Activated CD4-positive, alpha-beta memory T cell treated with anti-CD3 and anti-CD28 coated beads, Interleukin-2, amount 10 ng/mL, durations not matched to agents 7 days and 5 days (primary cell): ENCODE results near the gene ABCC5. TPM values are rescaled to one million over a fixed set of nuclear protein-coding genes. Genes with fewer than 3 reads are reported as not detected.

ENCODE experiments used
- CTCF ChIA-PET: fragments of 350-600 bp; sonication (Branson Sonifier 250); formaldehyde crosslinking; loops from one replicate; lab custom pipeline; 2021; ENCODE audit warnings: antibody characterized with exemption, inconsistent platforms; lab: Charles Lee
- POLR2A ChIA-PET: fragments of 350-600 bp; sonication (Branson Sonifier 250); formaldehyde crosslinking; loops from one replicate; lab custom pipeline; 2021; ENCODE audit warnings: antibody characterized with exemption; lab: Charles Lee
- DNase-seq: peaks from one replicate; pipeline ENCODE4 v3.0.0-alpha.2; 2020
- H3K27ac Mint-ChIP-seq: one replicate; pipeline ENCODE4 v1.8.0; 2021; ENCODE audit warnings: mild to moderate bottlenecking, mixed read lengths
- H3K27me3 Mint-ChIP-seq: one replicate; pipeline ENCODE4 v1.8.0; 2021; ENCODE audit warnings: mixed read lengths
- H3K36me3 Mint-ChIP-seq: one replicate; pipeline ENCODE4 v1.8.0; 2021; ENCODE audit warnings: low read depth, mixed read lengths
- H3K4me1 Mint-ChIP-seq: one replicate; pipeline ENCODE4 v1.8.0; 2021; ENCODE audit warnings: mixed read lengths
- H3K4me3 Mint-ChIP-seq: one replicate; pipeline ENCODE4 v1.8.0; 2021; ENCODE audit warnings: mild to moderate bottlenecking, mixed read lengths
- H3K9me3 Mint-ChIP-seq: one replicate; pipeline ENCODE4 v1.8.0; 2021; ENCODE audit warnings: mixed read lengths
- total RNA-seq, 2 experiments: library from RNA; stranded (reverse); gene quantifications; one replicate each; pipeline ENCODE4 v1.2.3, GENCODE V29; 2021

ABCC5 gene
- total RNA-seq, 2 experiments from 2014 or later, result 24.1 to 25.3 TPM

DNA sequence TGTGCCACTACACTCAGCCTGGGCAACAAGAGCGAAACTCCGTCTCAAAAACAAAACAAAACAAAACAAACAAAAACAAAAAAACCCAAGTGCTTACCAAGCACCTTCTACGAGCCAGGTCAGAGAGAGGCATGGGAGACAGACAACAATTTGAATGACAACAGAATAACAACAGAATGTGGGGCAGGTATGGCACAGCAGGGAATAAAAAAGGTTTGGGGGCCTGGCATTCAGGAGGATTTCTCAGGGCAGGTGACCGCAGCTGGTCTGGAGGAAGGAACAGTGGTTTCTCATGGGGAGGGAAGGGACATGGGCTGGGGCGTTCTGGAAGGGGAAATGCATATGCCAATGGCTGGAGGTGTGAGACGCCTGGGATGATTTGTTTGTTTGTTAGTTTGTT, 110.5 kb downstream of the ABCC5 start:
- Mint-ChIP-seq H3K27me3 (no peaks in the 10 kb centered on the region), H3K9me3 (no peaks in the 10 kb centered on the region), H3K4me3 (no peak overlapping the region), H3K27ac (no peak overlapping the region), H3K36me3 (no peaks in the 10 kb centered on the region), H3K4me1 (no peaks in the 10 kb centered on the region)
- POLR2A ChIA-PET, result no interaction called here
- CTCF ChIA-PET, result no interaction called here
- DNase-seq, result no peak

GRCh38 chr3:183906234-183906921, 111.3 kb downstream of the ABCC5 start:
- CTCF ChIA-PET, result interaction anchor here (1.0 kb wide), 1 partner anchor 10 kb away, joined by 4 read pairs; no protein-coding TSS in a partner anchor
- Mint-ChIP-seq H3K27ac (no peak overlapping the region), H3K36me3 (no peaks in the 10 kb centered on the region), H3K9me3 (no peaks in the 10 kb centered on the region), H3K4me1 (no peaks in the 10 kb centered on the region), H3K4me3 (no peak overlapping the region), H3K27me3 (peaks cover 4% of the 10 kb centered on the region)
- POLR2A ChIA-PET, result no interaction called here
- no peak for DNase-seq

DNA sequence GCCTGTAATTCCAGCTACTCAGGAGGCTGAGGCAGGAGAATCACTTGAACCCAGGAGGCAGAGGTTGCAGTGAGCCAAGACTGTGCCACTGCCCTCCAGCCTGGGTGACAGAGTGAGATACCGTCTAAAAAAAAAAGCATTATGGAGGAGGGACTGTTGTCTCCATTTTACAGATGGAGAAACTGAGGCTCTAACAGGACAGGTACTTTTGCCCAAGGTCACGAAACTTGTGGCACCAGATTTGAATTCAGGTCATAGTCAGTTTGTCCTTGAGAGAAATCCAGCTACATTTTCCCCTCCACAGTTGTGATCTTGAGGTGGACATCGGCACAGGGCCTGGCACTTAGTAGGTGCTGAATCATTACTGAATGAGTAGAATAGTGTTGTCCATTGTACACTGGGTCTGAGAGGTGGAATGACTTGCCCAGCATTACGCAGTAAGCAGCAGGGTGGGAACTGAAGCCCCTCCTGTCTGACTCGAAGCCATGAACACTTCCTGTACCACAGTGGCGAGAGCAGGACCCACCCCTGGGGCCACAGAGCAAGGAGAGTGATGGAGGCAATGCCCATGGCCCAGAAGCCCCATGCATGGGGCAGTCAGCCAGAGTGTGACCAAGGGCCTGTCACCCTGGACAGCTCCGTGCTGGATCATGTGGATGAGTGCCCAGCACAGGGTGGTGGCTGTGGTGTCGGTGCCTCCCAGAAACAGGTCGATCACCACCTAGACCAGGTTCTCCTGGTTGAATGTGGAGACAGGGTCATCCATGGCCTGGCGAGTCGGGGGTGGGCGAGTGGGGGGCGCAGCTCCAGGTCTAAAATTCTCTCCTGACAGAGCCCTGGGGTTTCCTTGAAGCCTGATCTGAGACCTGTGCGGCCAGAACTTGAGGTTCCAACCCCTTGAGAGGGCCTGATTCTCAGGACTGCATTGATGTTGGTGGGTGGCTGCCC, 112.6 kb downstream of the ABCC5 start:
- H3K4me3 Mint-ChIP-seq, result no peak overlapping the region
- H3K9me3 Mint-ChIP-seq, result no peaks in the 10 kb centered on the region
- no peak overlapping the region for H3K27ac Mint-ChIP-seq
- H3K36me3 Mint-ChIP-seq, result no peaks in the 10 kb centered on the region
- ChIA-PET POLR2A (no interaction called here), CTCF (interaction anchor here (0.6 to 1.6 kb wide), 8 partner anchors 8 to 516 kb away, joined by 3 to 12 read pairs (median 4); partner anchors contain the start of genes ABCC5, EIF2B5 and PARL)
- no peak for DNase-seq
- no peaks in the 10 kb centered on the region for H3K4me1 Mint-ChIP-seq
- H3K27me3 Mint-ChIP-seq, result peaks cover 11% of the 10 kb centered on the region

DNA sequence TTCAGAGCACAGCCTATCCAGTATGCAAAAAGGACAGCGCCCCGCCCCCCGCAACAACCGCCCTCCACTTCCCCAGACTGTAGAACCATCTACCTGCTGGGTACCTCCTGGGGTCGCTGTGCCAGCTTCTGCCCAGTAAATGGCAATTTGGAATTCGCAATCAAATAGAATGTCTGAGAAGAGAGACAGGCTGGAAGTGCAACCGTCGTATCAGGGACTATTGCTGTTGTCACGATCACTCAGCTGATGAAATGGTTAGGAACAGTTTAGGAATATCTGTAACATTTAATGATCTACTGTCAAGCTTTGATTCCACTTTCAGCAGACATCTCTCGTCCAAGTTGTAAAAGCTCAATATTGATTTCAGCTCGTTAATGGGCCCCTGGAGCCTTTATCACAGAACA, 119.7 kb downstream of the ABCC5 start:
- ChIA-PET POLR2A (no interaction called here), CTCF (interaction anchor here (1.0 to 3.9 kb wide), 7 partner anchors 8 to 352 kb away, joined by 3 to 16 read pairs (median 4); partner anchors contain the start of genes ABCC5, EEF1AKMT4 and PARL)
- Mint-ChIP-seq H3K27ac (no peak overlapping the region), H3K27me3 (peaks cover 15% of the 10 kb centered on the region), H3K4me3 (no peak overlapping the region), H3K9me3 (no peaks in the 10 kb centered on the region), H3K4me1 (peaks cover 3% of the 10 kb centered on the region), H3K36me3 (no peaks in the 10 kb centered on the region)
- no peak for DNase-seq

DNA sequence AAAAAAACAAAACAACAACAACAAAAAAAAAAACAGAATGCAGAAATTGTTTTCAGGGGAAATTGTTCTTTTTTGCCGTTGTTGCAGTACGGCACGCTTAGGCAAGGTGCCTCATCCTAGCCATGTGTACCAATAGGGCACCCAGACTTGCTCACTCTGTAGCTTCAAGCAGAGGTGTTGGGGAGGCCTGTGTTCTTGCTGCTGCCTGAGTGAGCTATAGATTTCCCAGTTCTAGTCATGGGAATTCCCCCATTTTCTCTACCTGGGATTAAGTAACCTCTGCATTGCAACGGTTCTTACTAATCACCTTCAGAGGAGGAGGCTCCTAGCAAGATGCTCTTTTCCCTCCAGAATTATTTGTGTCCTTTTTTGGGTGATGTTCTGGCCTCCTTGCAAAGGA, 120.1 kb downstream of the ABCC5 start:
- CTCF ChIA-PET, result interaction anchor here (1.0 to 3.9 kb wide), 8 partner anchors 8 to 352 kb away, joined by 3 to 17 read pairs (median 7); partner anchors contain the start of genes ABCC5, EEF1AKMT4 and PARL
- H3K27me3 Mint-ChIP-seq, result peaks cover 17% of the 10 kb centered on the region
- H3K4me3 Mint-ChIP-seq, result no peak overlapping the region
- H3K4me1 Mint-ChIP-seq, result peaks cover 3% of the 10 kb centered on the region
- POLR2A ChIA-PET, result no interaction called here
- H3K27ac Mint-ChIP-seq, result no peak overlapping the region
- no peaks in the 10 kb centered on the region for H3K9me3 Mint-ChIP-seq
- no peaks in the 10 kb centered on the region for H3K36me3 Mint-ChIP-seq
- DNase-seq, result no peak

DNA sequence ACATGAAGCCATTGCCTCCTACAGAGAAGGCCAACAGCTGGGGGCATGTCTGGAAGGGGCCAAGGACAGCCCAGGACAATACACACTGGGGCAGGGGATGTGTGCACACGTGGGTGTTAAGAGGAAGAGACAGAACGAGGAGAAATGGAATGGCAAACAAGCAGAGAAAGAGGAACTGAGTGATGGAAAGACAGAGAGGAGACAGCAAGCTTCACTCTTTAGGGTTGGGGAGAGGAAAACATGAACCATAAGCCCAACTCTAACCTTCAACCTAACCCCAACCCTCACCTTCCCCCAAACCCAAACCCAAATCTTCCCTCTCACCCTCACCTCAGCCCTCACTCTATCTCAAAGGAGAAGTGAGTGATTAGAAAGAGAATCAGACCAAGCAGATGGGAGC, 121.1 kb downstream of the ABCC5 start:
- no peak for DNase-seq
- peaks cover 17% of the 10 kb centered on the region for H3K27me3 Mint-ChIP-seq
- H3K27ac Mint-ChIP-seq, result no peak overlapping the region
- POLR2A ChIA-PET, result no interaction called here
- no peaks in the 10 kb centered on the region for H3K36me3 Mint-ChIP-seq
- CTCF ChIA-PET, result interaction anchor here (0.7 to 3.9 kb wide), 11 partner anchors 8 to 1135 kb away, joined by 3 to 17 read pairs (median 4); partner anchors contain the start of genes ABCC5 and PARL
- H3K4me3 Mint-ChIP-seq, result no peak overlapping the region
- H3K4me1 Mint-ChIP-seq, result peaks cover 3% of the 10 kb centered on the region
- no peaks in the 10 kb centered on the region for H3K9me3 Mint-ChIP-seq

DNA sequence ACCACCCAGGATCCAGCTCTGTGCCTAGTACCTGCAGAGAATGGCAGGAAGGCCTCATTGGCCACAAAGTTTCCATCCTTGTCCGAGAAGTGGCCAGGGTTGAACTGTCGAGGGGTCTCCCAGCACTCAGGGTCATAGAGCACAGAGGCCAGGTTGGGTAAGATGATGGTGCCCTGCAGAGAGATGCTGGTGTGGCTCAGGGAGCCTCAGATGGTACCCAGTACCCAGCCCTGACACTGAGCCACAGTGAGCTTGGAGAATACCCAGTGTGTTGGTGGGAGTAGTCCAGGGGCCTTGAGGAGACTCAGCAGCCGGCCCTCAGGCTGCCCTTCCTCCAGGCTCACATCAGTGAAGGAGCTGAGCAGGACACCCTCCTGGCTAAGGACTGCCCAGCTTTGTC, 121.5 kb downstream of the ABCC5 start:
- no peak for DNase-seq
- H3K27me3 Mint-ChIP-seq, result peaks cover 13% of the 10 kb centered on the region
- peaks cover 3% of the 10 kb centered on the region for H3K4me1 Mint-ChIP-seq
- no peaks in the 10 kb centered on the region for H3K9me3 Mint-ChIP-seq
- H3K36me3 Mint-ChIP-seq, result no peaks in the 10 kb centered on the region
- ChIA-PET CTCF (interaction anchor here (0.8 to 3.9 kb wide), 18 partner anchors 8 to 617 kb away, joined by 3 to 24 read pairs (median 4); partner anchors contain the start of genes ABCC5 and PARL), POLR2A (no interaction called here)
- no peak overlapping the region for H3K4me3 Mint-ChIP-seq
- H3K27ac Mint-ChIP-seq, result no peak overlapping the region

DNA sequence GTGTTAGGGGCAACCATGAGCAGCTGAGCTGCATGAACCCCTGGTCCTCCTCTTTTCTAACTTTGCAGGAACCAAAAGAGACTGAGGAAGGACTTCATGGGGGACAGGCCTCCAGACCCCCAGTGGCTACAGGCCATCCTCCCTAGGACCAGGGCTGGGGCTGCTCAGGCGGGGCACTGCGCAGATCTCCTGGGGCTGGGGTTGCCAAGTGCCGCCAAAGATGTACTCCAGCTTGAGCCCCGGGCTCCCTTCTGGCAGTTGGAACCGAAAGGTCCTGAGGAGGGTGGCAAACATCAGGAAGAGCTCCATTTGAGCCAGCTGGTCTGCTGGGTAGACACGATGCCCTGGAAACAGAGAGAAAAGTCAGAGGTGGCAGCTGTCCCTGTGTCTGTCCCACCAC, 121.9 kb downstream of the ABCC5 start:
- no peak overlapping the region for H3K4me3 Mint-ChIP-seq
- H3K4me1 Mint-ChIP-seq, result peaks cover 3% of the 10 kb centered on the region
- peaks cover 14% of the 10 kb centered on the region for H3K27me3 Mint-ChIP-seq
- ChIA-PET CTCF (interaction anchor here (0.5 to 3.9 kb wide), 33 partner anchors 9 to 991 kb away, joined by 3 to 24 read pairs (median 4); partner anchors contain the start of genes ABCC5, EIF2B5 and PARL), POLR2A (interaction anchor here (0.9 kb wide), 1 partner anchor 10 kb away, joined by 5 read pairs; the partner anchor contains the start of gene PARL)
- no peak for DNase-seq
- H3K27ac Mint-ChIP-seq, result no peak overlapping the region
- H3K9me3 Mint-ChIP-seq, result no peaks in the 10 kb centered on the region
- H3K36me3 Mint-ChIP-seq, result no peaks in the 10 kb centered on the region

GRCh38 chr3:183895296-183895695, 122.4 kb downstream of the ABCC5 start:
- Mint-ChIP-seq H3K36me3 (no peaks in the 10 kb centered on the region), H3K4me3 (no peak overlapping the region), H3K27ac (no peak overlapping the region), H3K9me3 (no peaks in the 10 kb centered on the region), H3K4me1 (peaks cover 3% of the 10 kb centered on the region), H3K27me3 (peaks cover 12% of the 10 kb centered on the region)
- peak; percentile 40 for DNase-seq
- CTCF ChIA-PET, result interaction anchor here (0.5 to 3.9 kb wide), 32 partner anchors 9 to 990 kb away, joined by 3 to 24 read pairs (median 4); partner anchors contain the start of genes ABCC5, EIF2B5 and PARL
- POLR2A ChIA-PET, result interaction anchor here (0.9 kb wide), 1 partner anchor 10 kb away, joined by 5 read pairs; the partner anchor contains the start of gene PARL

DNA sequence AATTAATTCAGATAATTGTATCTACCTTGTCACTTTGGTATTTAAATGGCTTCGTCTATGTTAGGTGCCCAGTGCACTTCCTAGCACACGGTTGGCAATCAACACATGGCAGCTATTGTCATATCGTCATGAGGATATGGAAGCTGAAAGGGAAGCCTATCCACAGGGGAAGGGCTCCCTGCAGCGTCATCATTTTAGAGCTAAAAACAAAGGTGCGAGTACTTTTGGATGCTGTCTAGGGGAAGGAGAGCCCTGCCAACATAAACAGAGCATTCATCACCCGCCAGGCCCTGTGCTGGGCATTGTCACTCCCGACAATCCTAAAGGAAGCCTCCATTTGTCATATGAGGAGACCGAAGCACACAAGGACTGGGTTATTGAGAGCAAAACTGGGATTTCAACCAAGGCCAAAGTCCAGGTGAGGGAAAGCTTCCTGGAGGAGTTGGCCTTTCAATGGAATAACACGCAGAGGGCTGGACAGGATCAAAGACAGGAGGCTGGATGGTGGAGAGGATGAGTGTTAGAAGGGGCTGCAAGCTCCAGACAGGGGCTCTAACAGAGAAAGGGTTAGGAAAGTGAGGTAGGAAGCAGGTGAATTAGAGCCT, 125.0 kb downstream of the ABCC5 start:
- peaks cover 8% of the 10 kb centered on the region for H3K27me3 Mint-ChIP-seq
- no peak overlapping the region for H3K27ac Mint-ChIP-seq
- ChIA-PET POLR2A (interaction anchor here (0.9 kb wide), 1 partner anchor 16 kb away, joined by 3 read pairs; no protein-coding TSS in a partner anchor), CTCF (interaction anchor here (0.8 to 1.7 kb wide), 3 partner anchors 125 to 396 kb away, joined by 4 read pairs; partner anchors contain the start of gene ABCC5)
- H3K4me3 Mint-ChIP-seq, result no peak overlapping the region
- H3K4me1 Mint-ChIP-seq, result peaks cover 3% of the 10 kb centered on the region
- H3K9me3 Mint-ChIP-seq, result no peaks in the 10 kb centered on the region
- DNase-seq, result no peak
- no peaks in the 10 kb centered on the region for H3K36me3 Mint-ChIP-seq

DNA sequence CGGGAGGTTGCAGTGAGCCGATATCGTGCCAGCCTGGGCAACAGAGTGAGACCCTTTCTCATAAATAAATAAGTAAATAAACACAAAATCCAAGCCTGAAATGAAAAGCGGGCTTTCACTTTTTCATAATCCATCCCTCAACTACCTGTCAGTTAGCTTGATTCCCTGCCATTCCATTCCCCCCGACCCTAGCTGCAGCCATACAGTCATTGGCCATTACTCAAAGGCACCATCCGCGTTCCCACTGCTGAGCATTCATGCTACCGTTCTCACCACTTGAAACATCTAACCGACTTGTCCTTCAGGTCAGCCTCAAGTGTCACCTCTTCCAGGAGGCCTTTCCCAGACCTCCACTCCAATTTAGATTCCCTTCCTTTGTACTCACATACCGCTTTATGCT, 131.9 kb downstream of the ABCC5 start:
- H3K4me1 Mint-ChIP-seq, result peaks cover 30% of the 10 kb centered on the region
- H3K36me3 Mint-ChIP-seq, result no peaks in the 10 kb centered on the region
- H3K4me3 Mint-ChIP-seq, result peak overlapping the region; percentile 35
- peaks cover 3% of the 10 kb centered on the region for H3K27me3 Mint-ChIP-seq
- CTCF ChIA-PET, result interaction anchor here (1.1 to 2.9 kb wide), 10 partner anchors 10 to 417 kb away, joined by 3 to 24 read pairs (median 6); partner anchors contain the start of genes ABCC5 and EEF1AKMT4
- POLR2A ChIA-PET, result interaction anchor here (1.3 to 1.9 kb wide), 3 partner anchors 10 to 375 kb away, joined by 4 to 5 read pairs (median 5); partner anchors contain the start of gene EIF2B5
- no peak overlapping the region for H3K27ac Mint-ChIP-seq
- no peaks in the 10 kb centered on the region for H3K9me3 Mint-ChIP-seq
- no peak for DNase-seq
